Stimulated activated CD4-positive, alpha-beta T cell treated with anti-CD3 and anti-CD28 coated beads, Interleukin-15, amount 100 ng/mL, for 48 hours (primary cell): ENCODE data around the gene ZNF225.
"Not testable (repeated sequence)": the region's sequence is repeated elsewhere in the genome, so short reads cannot be mapped to it uniquely, and the experiment has no call there.

ENCODE experiments used
- DNase-seq, 2 donors: peaks; one replicate each; pipeline ENCODE4 v3.0.0-alpha.2; 2020; ENCODE audit warnings: low read depth in 2 of 2

The ZNF225 gene

DNA sequence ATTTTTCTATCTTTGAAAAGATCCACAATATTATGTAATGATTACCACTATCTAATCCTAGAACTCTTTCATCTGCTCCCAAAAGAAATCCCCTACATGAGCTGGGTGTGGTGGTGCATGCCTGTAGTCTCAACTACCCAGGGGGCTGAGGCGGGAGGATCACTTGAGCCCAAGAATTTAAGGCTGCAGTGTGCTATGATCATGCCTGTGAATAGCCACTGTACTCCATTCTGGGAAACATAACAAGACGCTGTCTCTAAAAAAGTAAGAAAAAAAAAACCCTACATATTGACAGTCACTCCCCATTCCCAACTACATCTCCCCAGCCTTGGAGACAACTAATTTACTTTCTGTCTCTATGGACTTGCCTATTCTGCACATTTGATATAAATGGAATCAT, 50.6 kb downstream of the ZNF225 start:
- DNase-seq: no peak

DNA sequence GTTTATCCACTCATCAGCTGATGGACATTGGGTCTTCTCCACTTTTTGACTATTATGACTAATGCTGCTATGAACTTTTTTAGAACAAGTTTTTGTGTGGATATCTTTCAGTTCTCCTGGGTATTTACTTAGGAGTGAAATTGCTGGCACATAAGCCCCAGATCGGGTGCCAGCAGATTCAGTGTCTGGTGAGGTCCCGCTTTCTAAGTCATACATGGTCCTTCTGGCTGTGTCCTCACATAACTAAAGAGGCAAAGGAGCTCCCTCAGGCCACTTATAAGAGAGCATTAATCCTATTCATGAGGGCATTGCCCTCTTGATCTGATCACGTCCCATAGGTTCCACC, 51.1 kb downstream of the ZNF225 start:
- no peak for DNase-seq

DNA sequence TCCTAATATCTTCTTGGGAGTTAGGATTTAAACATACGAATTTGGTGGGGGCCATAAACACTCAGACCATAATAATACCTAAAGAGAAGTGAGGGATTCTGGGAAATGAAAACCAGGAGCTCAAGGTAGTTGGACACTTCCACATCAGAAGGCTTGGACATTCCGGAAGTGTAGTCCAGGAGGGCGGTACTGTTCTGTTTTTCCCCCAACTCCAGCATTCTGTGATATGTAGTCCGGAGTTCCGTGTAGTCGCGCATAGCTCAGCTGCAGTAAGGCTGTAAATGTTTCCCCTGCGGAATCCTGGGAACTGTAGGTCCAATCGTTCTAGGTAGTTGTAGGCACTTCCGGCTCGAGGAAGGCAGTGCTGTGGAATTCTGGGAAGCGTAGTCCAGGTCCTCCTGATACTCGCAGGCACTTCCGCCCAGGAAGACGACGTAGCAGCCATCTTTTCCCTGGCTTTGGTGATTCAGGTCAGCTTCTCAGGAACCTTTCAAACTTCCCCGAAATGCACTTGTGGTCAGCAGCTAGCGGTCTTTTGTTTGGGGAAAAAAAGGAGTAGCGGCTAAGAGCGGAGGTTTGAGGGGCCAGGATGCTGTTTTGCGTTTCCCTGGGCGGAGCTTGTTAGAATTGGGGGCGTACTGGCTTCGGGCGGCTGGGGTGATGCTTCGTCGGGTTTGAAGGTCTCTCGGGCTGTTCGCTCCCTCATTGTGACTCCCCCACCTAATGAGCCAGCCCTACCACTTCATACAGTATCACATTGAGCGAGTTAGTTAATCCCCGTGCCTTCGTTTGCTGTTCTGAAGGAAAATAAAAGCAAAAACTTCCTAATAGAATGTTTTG, 51.7 kb downstream of the ZNF225 start, which contains the start of gene ZNF226:
Gene ZNF226, plus strand, starts transcription at position 428 of the 840 bp plus-strand sequence. CDS start 4,981 bp downstream, outside the sequence.
- DNase-seq: peak; percentile 74 to 76

DNA sequence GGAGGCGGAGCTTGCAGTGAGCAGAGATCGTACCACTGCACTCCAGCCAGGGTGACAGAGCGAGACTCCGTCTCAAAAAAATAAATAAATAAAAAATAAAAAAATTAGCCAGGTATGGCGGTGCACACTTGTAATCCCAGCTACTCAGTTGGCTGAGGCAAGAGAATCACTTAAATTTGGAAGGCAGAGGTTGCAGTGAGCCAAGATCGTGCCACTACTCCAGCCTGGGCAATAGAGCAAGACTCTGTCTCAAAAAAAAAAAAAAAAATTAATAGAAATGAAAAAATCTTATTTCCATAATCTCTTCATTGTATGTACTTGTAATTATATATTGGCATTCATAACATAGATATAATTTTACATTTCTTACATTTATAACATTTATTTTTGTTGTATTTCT, 57.5 kb downstream of the ZNF225 start:
- DNase-seq: not testable (repeated sequence)

DNA sequence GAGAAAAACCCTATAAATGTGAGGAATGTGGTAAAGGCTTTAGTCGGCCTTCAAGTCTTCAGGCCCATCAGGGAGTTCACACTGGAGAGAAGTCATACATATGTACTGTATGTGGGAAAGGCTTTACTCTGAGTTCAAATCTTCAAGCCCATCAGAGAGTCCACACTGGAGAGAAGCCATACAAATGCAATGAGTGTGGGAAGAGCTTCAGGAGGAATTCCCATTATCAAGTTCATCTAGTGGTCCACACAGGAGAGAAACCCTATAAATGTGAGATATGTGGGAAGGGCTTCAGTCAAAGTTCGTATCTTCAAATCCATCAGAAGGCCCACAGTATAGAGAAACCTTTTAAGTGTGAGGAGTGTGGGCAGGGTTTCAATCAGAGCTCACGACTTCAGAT, 63.4 kb downstream of the ZNF225 start:
- DNase-seq: no peak

DNA sequence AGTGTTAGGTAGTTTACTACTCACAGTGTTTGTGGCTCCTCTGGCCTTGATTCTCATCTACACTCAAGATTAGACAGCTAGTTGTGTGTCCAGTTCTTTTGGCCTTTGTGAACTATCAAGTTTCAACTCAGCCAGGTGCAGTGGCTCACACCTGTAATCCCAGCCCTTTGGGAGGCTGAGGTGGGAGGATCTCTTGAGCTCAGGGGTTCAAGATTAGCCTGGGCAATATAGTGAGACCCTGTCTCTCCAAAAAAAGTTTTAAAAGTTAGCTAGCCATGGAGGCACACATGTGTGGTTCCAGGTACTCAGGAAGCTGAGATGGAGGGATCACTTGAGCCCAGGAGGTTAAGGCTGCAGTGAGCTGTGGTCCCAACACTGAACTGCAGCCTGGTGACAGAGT, 67.8 kb downstream of the ZNF225 start:
- no peak for DNase-seq

DNA sequence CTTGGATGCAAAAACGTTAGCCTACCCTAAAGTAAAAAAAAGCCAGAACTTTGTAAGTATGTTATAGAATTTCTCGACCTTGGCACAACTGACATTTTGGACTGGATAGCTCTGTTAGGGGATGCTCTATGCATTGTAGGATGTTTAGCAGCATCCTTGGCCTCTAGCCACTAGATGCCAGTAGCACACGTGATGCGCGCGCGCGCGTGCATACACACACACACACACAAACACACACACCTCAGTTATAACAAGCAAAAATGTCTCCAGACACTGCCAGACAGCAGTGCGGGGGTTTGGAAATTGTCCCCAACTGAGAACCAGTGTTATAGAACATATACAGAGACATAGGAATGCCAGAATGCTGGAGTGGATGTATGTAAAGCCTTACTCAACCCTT, 68.9 kb downstream of the ZNF225 start:
- DNase-seq: no peak
